22Rv1 (cell line): ENCODE results near the gene INAFM2.

Experiments
- H3K27ac ChIP-seq: fragments of 450-650 bp; 2 replicates; pipeline ENCODE4 v1.5.1; 2017
- CTCF ChIP-seq: fragments of 450-650 bp; IDR thresholded peaks from 2 replicates; pipeline ENCODE4 v1.5.1; 2017; ENCODE audit warnings: mild to moderate bottlenecking
- ZFX ChIP-seq: fragments of 450-650 bp; IDR thresholded peaks from 2 replicates; pipeline ENCODE4 v1.6.1; 2017; ENCODE audit warnings: antibody characterized with exemption, borderline replicate concordance

The INAFM2 gene

DNA sequence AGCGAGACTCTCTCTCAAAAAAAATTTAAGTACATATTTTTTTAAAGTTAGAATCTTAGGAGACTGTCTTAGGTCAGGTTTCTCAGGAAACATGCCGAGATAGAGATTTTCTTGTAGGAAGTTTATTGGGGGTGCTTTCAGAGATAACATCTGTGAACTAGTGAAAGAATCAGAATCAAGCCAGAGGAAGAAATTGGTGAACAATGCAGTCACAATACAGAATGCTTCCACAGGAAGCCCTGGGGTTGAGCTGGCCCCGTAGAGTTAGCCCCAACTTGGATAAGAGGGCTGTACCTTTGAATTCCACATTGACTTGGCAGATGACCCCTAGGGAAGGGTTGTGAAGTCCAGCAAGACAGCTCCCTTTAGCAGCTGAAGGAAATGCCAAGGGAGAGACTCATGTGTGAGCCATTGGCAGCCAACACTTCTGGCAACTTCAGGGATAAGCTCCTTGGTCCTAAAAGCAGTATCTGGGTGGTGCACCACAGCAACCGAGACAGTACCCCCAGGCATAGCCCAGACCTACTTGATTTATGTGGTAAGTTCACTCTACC lies 8.7 kb upstream of the INAFM2 start:
- no peak overlapping the region for H3K27ac ChIP-seq
- TF ChIP-seq CTCF (no peak), ZFX (no peak)

DNA sequence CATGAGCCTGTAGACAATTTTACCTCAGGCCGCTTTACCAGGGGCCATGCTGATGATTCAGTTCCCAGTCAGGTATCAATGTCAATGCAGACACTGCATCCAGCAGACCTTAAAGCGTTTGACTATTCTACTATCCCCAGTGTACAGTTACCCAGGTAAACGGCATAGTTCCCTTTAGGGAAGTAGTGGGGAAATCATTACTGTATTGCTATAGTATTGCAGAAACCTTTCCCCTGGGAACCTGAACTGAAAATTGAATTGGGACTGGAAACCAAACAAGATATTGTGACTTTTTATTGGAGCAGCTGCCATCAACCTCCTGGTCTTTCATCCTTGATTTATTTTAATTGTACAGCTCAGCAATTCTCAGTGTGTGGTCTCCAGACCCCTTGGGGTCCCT lies 6.6 kb upstream of the INAFM2 start:
- no peak overlapping the region for H3K27ac ChIP-seq
- TF ChIP-seq CTCF: no peak
- TF ChIP-seq ZFX: no peak

- TF ChIP-seq CTCF (no peak), ZFX (no peak)
These were observed 5.9 kb upstream of the INAFM2 start for GRCh38 chr15:40317580-40317979.

GRCh38 chr15:40320409-40320808 lies 3.1 kb upstream of the INAFM2 start:
- no peak overlapping the region for H3K27ac ChIP-seq
- TF ChIP-seq CTCF (no peak), ZFX (no peak)

More at GRCh38 chr15:40317580-40317979, 5.9 kb upstream of the INAFM2 start:
- H3K27ac ChIP-seq: no peak overlapping the region

DNA sequence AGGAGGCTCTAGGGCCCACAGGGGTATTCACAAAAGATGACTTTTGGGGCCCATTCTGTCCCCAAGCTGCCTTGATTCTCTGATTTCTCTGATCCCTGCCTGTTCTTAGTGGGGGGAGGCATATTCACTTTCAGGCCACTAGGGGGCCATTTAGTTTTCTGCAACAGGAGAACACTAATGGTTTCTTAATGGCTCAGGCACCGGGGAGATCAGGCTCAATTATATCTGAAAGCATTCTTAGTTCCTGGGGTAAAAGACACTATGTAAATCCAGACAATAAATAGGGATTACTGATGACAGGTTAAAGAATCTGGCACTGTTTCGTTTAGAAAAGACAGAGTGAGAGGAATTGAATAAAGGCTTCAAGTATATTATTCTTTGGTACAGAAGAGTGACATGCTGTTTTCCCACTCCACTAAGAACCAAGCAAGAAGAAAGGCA lies 2.5 kb upstream of the INAFM2 start:
- TF ChIP-seq CTCF (peak; percentile 92), ZFX (no peak)

DNA sequence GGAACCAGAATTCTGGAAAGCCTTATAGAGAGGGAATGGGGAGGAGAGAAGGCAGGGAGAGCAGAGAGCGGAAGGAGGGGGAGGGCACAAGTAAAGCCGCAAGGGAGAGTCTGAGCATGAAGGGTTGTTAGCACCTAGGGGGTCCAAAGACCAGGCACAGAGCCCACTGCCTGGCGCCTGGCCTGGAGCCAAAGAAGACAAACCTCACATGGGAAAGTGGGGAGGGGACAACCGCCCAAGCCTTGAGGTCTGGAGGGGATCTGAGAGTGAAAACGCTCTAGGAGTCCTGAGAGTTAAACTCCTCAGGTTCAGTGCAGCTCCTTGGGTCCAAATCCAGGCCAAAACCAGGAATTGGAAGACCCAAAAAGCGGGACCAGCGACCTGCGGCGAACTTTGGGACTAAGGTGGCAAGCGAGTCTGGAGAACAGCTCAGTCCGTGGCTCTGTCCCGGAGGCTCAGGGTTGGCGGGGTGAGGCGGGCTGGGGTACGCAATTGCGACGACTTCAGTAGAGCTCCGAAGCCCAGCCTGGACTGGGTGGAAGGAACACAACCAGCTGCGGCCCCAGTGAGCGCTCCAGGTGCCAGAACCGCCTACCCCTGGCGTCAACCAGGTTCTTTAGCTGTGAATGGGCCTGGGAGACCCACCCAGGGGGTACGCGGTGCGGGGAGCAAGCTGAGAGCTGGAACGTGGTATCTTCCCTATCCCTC lies 807 bp upstream of the INAFM2 start:
- peak overlapping the region; percentile 65 for H3K27ac ChIP-seq
- no peak for TF ChIP-seq ZFX
- TF ChIP-seq CTCF: no peak

More for the DNA sequence above, 2.5 kb upstream of the INAFM2 start:
- H3K27ac ChIP-seq: no peak overlapping the region
